SK-N-SH (cell line): ENCODE results near the gene GAST. TPM values are rescaled to one million over a fixed set of nuclear protein-coding genes. Genes with fewer than 3 reads are reported as not detected.

Experiments used
- CTCF ChIA-PET: fragments of 300-600, 350-600 bp; formaldehyde crosslinking; extraction: SDS; loops from one replicate; lab custom pipeline; 2021; lab: Yijun Ruan, JAX
- POLR2A ChIA-PET: fragments of 350-600 bp; sonication (Branson Sonifier 250); formaldehyde crosslinking; extraction: SDS; loops from one replicate; lab custom pipeline; 2020; ENCODE audit warnings: antibody characterized with exemption, inconsistent platforms; lab: Yijun Ruan, JAX
- DNase-seq: peaks from one replicate; pipeline ENCODE4 v3.0.0; 2012
- H2AFZ ChIP-seq: fragments of 200-600 bp; sonication (generic); 2 replicates; pipeline ENCODE4 v1.8.1; 2016; ENCODE audit warnings: antibody characterized with exemption, mild to moderate bottlenecking, low read depth
- H3F3A ChIP-seq: fragments of 200-600 bp; sonication (generic); replicated peaks from 2 replicates; pipeline ENCODE3; 2016; ENCODE audit warnings: antibody characterized with exemption, mild to moderate bottlenecking; ENCODE audit not compliant: insufficient read depth
- H3K27ac ChIP-seq, 2 experiments: fragments of 200-500 bp in 1 of 2; fragments of 200-600 bp in 1 of 2; sonication (Bioruptor generic) in 1 of 2; sonication (generic), shearing (Covaris generic) in 1 of 2; 2 replicates each; pipeline versions ENCODE4 v1.5.1 to v1.6.1; 2014 to 2016; ENCODE audit warnings: low read depth in 2 of 2, inconsistent platforms in 1 of 2, low read length in 1 of 2, mild to moderate bottlenecking in 1 of 2, mixed read lengths in 1 of 2
- H3K27me3 ChIP-seq: fragments of 200-600 bp; sonication (generic), shearing (Covaris generic); 2 replicates; pipeline ENCODE4 v1.6.1; 2016; ENCODE audit warnings: mixed run types; ENCODE audit not compliant: insufficient read depth
- H3K36me3 ChIP-seq, 2 experiments: fragments of 200-500 bp in 1 of 2; fragments of 200-600 bp in 1 of 2; sonication (Bioruptor generic) in 1 of 2; sonication (generic) in 1 of 2; replicated peaks in 1 of 2; 2 replicates each; pipeline versions ENCODE3 to v1.5.1; 2014 to 2016; ENCODE audit warnings: low read length in 1 of 2, mild to moderate bottlenecking in 1 of 2; ENCODE audit not compliant: insufficient read depth in 2 of 2, control insufficient read depth in 1 of 2
- H3K4me1 ChIP-seq, 2 experiments: fragments of 200-500 bp in 1 of 2; fragments of 200-600 bp in 1 of 2; sonication (Bioruptor generic) in 1 of 2; sonication (generic), shearing (Covaris generic) in 1 of 2; 2 replicates each; pipeline versions ENCODE4 v1.5.1 to v1.6.1; 2014 to 2016; ENCODE audit warnings: low read depth in 1 of 2, low read length in 1 of 2, mixed run types in 1 of 2; ENCODE audit not compliant: insufficient read depth in 2 of 2, control insufficient read depth in 1 of 2
- H3K4me2 ChIP-seq: fragments of 200-600 bp; sonication (generic), shearing (Covaris generic); 2 replicates; pipeline ENCODE4 v1.6.1; 2017; ENCODE audit warnings: mixed run types
- H3K4me3 ChIP-seq, 2 experiments: fragments of 200-500 bp in 1 of 2; fragments of 200-600 bp in 1 of 2; sonication (Bioruptor generic) in 1 of 2; sonication (generic), shearing (Covaris generic) in 1 of 2; 2 replicates each; pipeline versions ENCODE4 v1.5.1 to v1.8.1; 2014 to 2016; ENCODE audit warnings: low read depth in 2 of 2, inconsistent platforms in 1 of 2, low read length in 1 of 2, mild to moderate bottlenecking in 1 of 2, mixed read lengths in 1 of 2, moderate library complexity in 1 of 2
- H3K79me2 ChIP-seq: fragments of 200-600 bp; sonication (generic); 2 replicates; pipeline ENCODE4 v1.8.1; 2017; ENCODE audit warnings: mild to moderate bottlenecking; ENCODE audit not compliant: insufficient read depth
- H3K9ac ChIP-seq: fragments of 200-600 bp; sonication (generic); 2 replicates; pipeline ENCODE4 v1.6.1; 2017; ENCODE audit warnings: mixed run types
- H3K9me2 ChIP-seq: fragments of 200-600 bp; sonication (generic); 2 replicates; pipeline ENCODE4 v1.6.1; 2017; ENCODE audit warnings: mixed run types
- H3K9me3 ChIP-seq: fragments of 200-600 bp; sonication (generic); 2 replicates; pipeline ENCODE4 v1.6.1; 2017; ENCODE audit warnings: mixed run types, mild to moderate bottlenecking, moderate library complexity
- H4K20me1 ChIP-seq: fragments of 200-600 bp; sonication (generic); 2 replicates; pipeline ENCODE4 v1.6.1; 2017; ENCODE audit warnings: mild to moderate bottlenecking, mixed run types; ENCODE audit not compliant: insufficient read depth
- CHD2 ChIP-seq: fragments of 150-350 bp; IDR thresholded peaks from 2 replicates; pipeline ENCODE4 v1.6.1; 2018; ENCODE audit warnings: low read length; ENCODE audit not compliant: partially characterized antibody
- ELF1 ChIP-seq: IDR thresholded peaks from 2 replicates; pipeline ENCODE4 v1.4.0; 2012
- EP300 ChIP-seq, 2 experiments: IDR thresholded peaks; 2 replicates each; pipeline versions ENCODE4 v1.4.0 to v1.6.1; 2012; ENCODE audit warnings: borderline replicate concordance in 1 of 2, low read depth in 1 of 2, low read length in 1 of 2
- EZH2phosphoT487 ChIP-seq: fragments of 200-600 bp; sonication (generic); IDR thresholded peaks from 2 replicates; pipeline ENCODE4 v1.6.1; 2017; ENCODE audit warnings: low read depth, mixed run types, mild to moderate bottlenecking, antibody characterized with exemption, moderate library complexity, borderline replicate concordance
- FOXM1 ChIP-seq: IDR thresholded peaks from 2 replicates; pipeline ENCODE4 v1.4.0; 2012; ENCODE audit warnings: low read depth, mild to moderate bottlenecking
- GABPA ChIP-seq: IDR thresholded peaks from 2 replicates; pipeline ENCODE4 v1.4.0; 2012; ENCODE audit warnings: low read depth, mild to moderate bottlenecking
- NFIC ChIP-seq: IDR thresholded peaks from 2 replicates; pipeline ENCODE4 v1.4.0; 2012; ENCODE audit warnings: borderline replicate concordance
- NRF1 ChIP-seq: IDR thresholded peaks from 2 replicates; pipeline ENCODE4 v1.6.1; 2012; ENCODE audit warnings: low read depth, mild to moderate bottlenecking, low read length
- TCF12 ChIP-seq: IDR thresholded peaks from 2 replicates; pipeline ENCODE4 v1.4.0; 2012
- TEAD4 ChIP-seq: IDR thresholded peaks from 2 replicates; pipeline ENCODE4 v1.4.0; 2012; ENCODE audit warnings: mild to moderate bottlenecking, borderline replicate concordance; ENCODE audit not compliant: insufficient read depth
- YY1 ChIP-seq: IDR thresholded peaks from 2 replicates; pipeline ENCODE4 v1.4.0; 2012; ENCODE audit warnings: low read depth, mild to moderate bottlenecking
- WGBS: methylation state at CpG from one replicate; pipeline ENCODE4 v1.1.6; 2017; ENCODE audit warnings: low lambda C conversion rate; 5-methylcytosine and 5-hydroxymethylcytosine counted together
- polyA plus RNA-seq, 3 experiments: library from polyadenylated mRNA; depleted of rRNA; stranded (reverse); fragments of >200 nt; gene quantifications; 2 replicates each; pipeline ENCODE4 v1.2.3, GENCODE V29; 2012
- TF ChIP-seq, protein P1 (sequence below): IDR thresholded peaks from 2 replicates; pipeline ENCODE4 v1.6.1; 2012; ENCODE audit warnings: mild to moderate bottlenecking, low read depth, low read length, moderate library complexity
- TF ChIP-seq, protein P2 (sequence below): IDR thresholded peaks from 2 replicates; pipeline ENCODE4 v1.4.0; 2012; ENCODE audit warnings: low read depth, borderline replicate concordance

The GAST gene, protein sequence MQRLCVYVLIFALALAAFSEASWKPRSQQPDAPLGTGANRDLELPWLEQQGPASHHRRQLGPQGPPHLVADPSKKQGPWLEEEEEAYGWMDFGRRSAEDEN
- polyA plus RNA-seq (2012; rRNA removed) = not detected in 2 replicates
- not detected in 2 replicates for polyA plus RNA-seq (2012; cell fraction: cytosol; rRNA removed)
- polyA plus RNA-seq (2012; cell fraction: nucleus; rRNA removed) = not detected in 2 replicates

DNA sequence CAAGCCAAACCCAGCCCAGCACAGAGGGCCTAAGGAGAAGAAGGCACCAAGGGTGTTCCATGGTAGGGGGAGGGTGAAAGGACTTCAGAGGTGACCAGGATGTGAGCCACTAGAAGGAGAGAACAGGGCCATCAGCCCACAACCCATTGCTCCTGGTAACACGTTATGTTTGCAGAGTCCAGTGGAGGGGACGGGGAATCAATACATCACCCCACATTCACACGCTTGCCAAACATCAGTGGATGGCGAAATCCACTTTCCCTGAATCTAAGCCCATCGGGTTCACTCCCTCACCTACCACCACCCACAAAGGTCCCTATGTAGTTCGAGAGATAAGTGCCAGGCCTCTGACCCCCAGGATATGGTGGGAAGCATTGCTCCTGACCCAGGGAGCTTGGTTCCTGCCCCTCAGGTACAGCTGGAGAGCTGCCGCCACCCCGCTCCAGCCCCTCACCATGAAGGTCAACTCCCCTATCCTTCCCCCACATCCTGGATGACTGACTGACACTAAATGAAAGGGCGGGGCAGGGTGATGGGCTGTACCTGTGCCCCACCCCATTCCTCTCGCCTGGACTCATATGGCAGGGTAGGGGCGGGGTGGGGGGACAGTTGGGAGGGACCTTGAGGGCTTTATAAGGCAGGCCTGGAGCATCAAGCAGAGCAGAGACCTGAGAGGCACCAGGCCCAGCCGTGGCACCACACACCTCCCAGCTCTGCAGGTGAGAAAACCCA, at the start of gene GAST:
GAST (plus strand) TSS at position 663 of the 732 bp plus-strand sequence. CDS start 3,106 bp downstream, outside the sequence.
- WGBS = 82% methylated on average over 12 of the region's 12 CpGs
- Histone ChIP-seq H3K4me1 (peaks cover 0 to 3% of the 10 kb centered on the region in 2 experiments; a peak in 1 of 4 replicates), H3K4me2 (no peak within 1 kb of the TSS), H3K4me3 (no peak within 1 kb of the TSS), H3K27me3 (no peaks in the 10 kb centered on the region), H2AFZ (no peak within 1 kb of the TSS), H3F3A (no peaks in the 10 kb centered on the region), H3K9me3 (no peaks in the 10 kb centered on the region), H3K9ac (no peak within 1 kb of the TSS), H3K36me3 (no peaks in the 10 kb centered on the region), H3K27ac (no peak within 1 kb of the TSS), H3K9me2 (no peaks in the 10 kb centered on the region), H4K20me1 (no peaks in the 10 kb centered on the region), H3K79me2 (no peaks in the 10 kb centered on the region)
- no peak for DNase-seq
- ChIA-PET CTCF (interaction anchor here (1.2 to 12.4 kb wide), 4 partner anchors 17 to 75 kb away, joined by 3 to 125 read pairs (median 3); partner anchors contain the start of gene JUP), POLR2A (interaction anchor here (0.6 to 0.7 kb wide), 2 partner anchors 16 to 19 kb away, joined by 3 to 4 read pairs; no protein-coding TSS in a partner anchor)
- TF ChIP-seq NRF1 (no peak), ELF1 (no peak), TEAD4 (no peak), GABPA (no peak), CHD2 (no peak), NFIC (no peak), FOXM1 (no peak), EZH2phosphoT487 (no peak), YY1 (no peak)
- TF ChIP-seq, protein P1, sequence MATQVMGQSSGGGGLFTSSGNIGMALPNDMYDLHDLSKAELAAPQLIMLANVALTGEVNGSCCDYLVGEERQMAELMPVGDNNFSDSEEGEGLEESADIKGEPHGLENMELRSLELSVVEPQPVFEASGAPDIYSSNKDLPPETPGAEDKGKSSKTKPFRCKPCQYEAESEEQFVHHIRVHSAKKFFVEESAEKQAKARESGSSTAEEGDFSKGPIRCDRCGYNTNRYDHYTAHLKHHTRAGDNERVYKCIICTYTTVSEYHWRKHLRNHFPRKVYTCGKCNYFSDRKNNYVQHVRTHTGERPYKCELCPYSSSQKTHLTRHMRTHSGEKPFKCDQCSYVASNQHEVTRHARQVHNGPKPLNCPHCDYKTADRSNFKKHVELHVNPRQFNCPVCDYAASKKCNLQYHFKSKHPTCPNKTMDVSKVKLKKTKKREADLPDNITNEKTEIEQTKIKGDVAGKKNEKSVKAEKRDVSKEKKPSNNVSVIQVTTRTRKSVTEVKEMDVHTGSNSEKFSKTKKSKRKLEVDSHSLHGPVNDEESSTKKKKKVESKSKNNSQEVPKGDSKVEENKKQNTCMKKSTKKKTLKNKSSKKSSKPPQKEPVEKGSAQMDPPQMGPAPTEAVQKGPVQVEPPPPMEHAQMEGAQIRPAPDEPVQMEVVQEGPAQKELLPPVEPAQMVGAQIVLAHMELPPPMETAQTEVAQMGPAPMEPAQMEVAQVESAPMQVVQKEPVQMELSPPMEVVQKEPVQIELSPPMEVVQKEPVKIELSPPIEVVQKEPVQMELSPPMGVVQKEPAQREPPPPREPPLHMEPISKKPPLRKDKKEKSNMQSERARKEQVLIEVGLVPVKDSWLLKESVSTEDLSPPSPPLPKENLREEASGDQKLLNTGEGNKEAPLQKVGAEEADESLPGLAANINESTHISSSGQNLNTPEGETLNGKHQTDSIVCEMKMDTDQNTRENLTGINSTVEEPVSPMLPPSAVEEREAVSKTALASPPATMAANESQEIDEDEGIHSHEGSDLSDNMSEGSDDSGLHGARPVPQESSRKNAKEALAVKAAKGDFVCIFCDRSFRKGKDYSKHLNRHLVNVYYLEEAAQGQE = no peak

DNA sequence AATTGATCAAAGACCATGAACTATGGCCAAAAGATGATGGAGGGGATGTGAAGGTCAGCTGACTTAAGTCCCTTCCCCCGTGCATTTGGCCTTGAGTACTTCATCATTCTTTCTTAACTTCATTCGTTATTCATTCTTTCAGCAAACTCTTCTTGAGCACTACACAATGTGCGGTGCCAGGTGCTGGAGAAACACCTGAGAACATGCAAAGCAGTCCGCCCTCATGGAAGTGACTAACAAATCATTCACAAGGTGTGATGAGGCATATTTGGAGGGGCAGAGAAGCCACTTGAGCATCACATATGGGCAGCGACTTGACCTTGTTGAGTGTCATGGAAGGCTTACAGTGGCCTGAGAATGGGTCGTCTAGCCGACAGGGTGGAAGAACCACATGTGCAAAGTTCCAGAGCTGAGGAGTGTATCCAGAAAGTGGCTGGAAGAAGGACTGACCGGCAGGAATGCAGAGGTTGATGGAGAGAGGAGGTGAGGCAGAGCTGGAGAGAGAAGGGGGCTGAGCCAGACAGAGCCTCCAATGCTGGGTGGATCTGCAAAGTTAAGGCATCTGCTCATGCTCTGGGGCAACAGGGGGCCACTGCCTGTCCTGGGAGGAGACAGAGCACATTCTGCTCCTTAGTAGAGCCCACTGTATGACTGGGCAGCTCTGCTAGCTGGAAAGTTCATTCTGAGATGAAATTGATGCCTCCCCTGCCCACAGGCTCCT, 48.5 kb upstream of the GAST start:
- WGBS = 62% methylated on average over 8 of the region's 8 CpGs
- H3K36me3 ChIP-seq = no peaks in the 10 kb centered on the region
- no peaks in the 10 kb centered on the region; the same call in 1 of the 2 replicates for H3K27me3 ChIP-seq
- TF ChIP-seq TCF12 = no peak
- TF ChIP-seq NFIC = no peak
- TF ChIP-seq, protein P2, sequence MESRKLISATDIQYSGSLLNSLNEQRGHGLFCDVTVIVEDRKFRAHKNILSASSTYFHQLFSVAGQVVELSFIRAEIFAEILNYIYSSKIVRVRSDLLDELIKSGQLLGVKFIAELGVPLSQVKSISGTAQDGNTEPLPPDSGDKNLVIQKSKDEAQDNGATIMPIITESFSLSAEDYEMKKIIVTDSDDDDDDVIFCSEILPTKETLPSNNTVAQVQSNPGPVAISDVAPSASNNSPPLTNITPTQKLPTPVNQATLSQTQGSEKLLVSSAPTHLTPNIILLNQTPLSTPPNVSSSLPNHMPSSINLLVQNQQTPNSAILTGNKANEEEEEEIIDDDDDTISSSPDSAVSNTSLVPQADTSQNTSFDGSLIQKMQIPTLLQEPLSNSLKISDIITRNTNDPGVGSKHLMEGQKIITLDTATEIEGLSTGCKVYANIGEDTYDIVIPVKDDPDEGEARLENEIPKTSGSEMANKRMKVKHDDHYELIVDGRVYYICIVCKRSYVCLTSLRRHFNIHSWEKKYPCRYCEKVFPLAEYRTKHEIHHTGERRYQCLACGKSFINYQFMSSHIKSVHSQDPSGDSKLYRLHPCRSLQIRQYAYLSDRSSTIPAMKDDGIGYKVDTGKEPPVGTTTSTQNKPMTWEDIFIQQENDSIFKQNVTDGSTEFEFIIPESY = no peak
- no peak for TF ChIP-seq EP300 (IDR thresholded peaks at IDR 0.05; ENCODE audit: borderline replicate concordance in 1 of 2, low read depth in 1 of 2, low read length in 1 of 2)
- no peak for TF ChIP-seq GABPA
- CTCF ChIA-PET = interaction anchor here (0.7 to 13.9 kb wide), 44 partner anchors 10 to 1043 kb away, joined by 3 to 534 read pairs (median 6); partner anchors contain the start of genes EIF1, KRT15, KRT32 and KRT33B
- no peaks in the 10 kb centered on the region for H3F3A ChIP-seq
- H3K4me3 ChIP-seq = no peak overlapping the region
- H3K9ac ChIP-seq = no peak overlapping the region
- H3K9me3 ChIP-seq = no peaks in the 10 kb centered on the region
- no peaks in the 10 kb centered on the region for H3K79me2 ChIP-seq
- no peak overlapping the region for H2AFZ ChIP-seq
- H3K4me1 ChIP-seq = peaks cover 4 to 14% of the 10 kb centered on the region in 2 experiments; a peak in 2 of 4 replicates
- no peak for DNase-seq
- H3K27ac ChIP-seq = no peak overlapping the region
- no peaks in the 10 kb centered on the region for H3K9me2 ChIP-seq
- POLR2A ChIA-PET = no interaction called here
- no peaks in the 10 kb centered on the region for H4K20me1 ChIP-seq
- no peak overlapping the region for H3K4me2 ChIP-seq
